WI38 (cell line): Measurements from ENCODE around the gene BAG5.
A peak's percentile ranks its signal among the peaks of the same experiment; 100 is the strongest.

Experiments
- H3K4me3 ChIP-seq: 2 replicates; pipeline ENCODE4 v1.5.1; 2011; ENCODE audit warnings: low read depth, mild to moderate bottlenecking, control low read depth, low read length
- CTCF ChIP-seq: IDR thresholded peaks from 2 replicates; pipeline ENCODE4 v1.5.1; 2012; ENCODE audit warnings: low read depth, mild to moderate bottlenecking, control low read depth, low read length

BAG5 gene

GRCh38 chr14:103576371-103577024 lies 14.0 kb upstream of the BAG5 start:
- H3K4me3 ChIP-seq = no peak overlapping the region
- TF ChIP-seq CTCF = no peak

- no peak overlapping the region for H3K4me3 ChIP-seq
- TF ChIP-seq CTCF = no peak
Measured at GRCh38 chr14:103574707-103575285, 12.3 kb upstream of the BAG5 start.

- TF ChIP-seq CTCF = no peak
- H3K4me3 ChIP-seq = no peak overlapping the region
Measured at GRCh38 chr14:103574104-103574503, 11.6 kb upstream of the BAG5 start.

GRCh38 chr14:103569408-103569807 lies 7.0 kb upstream of the BAG5 start:
- TF ChIP-seq CTCF = no peak
- no peak overlapping the region for H3K4me3 ChIP-seq

GRCh38 chr14:103568952-103569351 lies 6.5 kb upstream of the BAG5 start:
- TF ChIP-seq CTCF = no peak
- no peak overlapping the region for H3K4me3 ChIP-seq

- TF ChIP-seq CTCF = no peak
- peak overlapping the region; percentile 94 for H3K4me3 ChIP-seq
Measured at GRCh38 chr14:103563844-103564505, 1.5 kb upstream of the BAG5 start.

- peak overlapping the region; percentile 94 for H3K4me3 ChIP-seq
- TF ChIP-seq CTCF = no peak
Measured at GRCh38 chr14:103563226-103563620, 766 bp upstream of the BAG5 start.
